Activated T-helper 1 cell treated with anti-CD3 and anti-CD28 coated beads, Interleukin-2, amount 50 U/mL, for 16 hours (primary cell): ENCODE results near the gene LHFPL5.

ENCODE experiments used
- DNase-seq, 2 donors: peaks; one replicate each; pipeline ENCODE4 v3.0.0-alpha.2; 2020; ENCODE audit warnings: low read depth in 1 of 2, low spot score in 1 of 2

The LHFPL5 gene

GRCh38 chr6:35804996-35805736 lies at the start of gene LHFPL5:
Gene LHFPL5 (plus strand): TSS chr6:35805352. CDS start chr6:35805671, 319 bp downstream.
- DNase-seq = no peak

- no peak for DNase-seq
Measured at GRCh38 chr6:35757456-35758123, 47.6 kb upstream of the LHFPL5 start.

- no peak for DNase-seq
Measured at GRCh38 chr6:35759426-35759825, 45.7 kb upstream of the LHFPL5 start.

GRCh38 chr6:35765739-35766138 lies 39.4 kb upstream of the LHFPL5 start:
- no peak for DNase-seq

- DNase-seq = no peak
Measured at GRCh38 chr6:35769211-35769610, 35.9 kb upstream of the LHFPL5 start.

- DNase-seq = no peak
Measured at GRCh38 chr6:35771343-35771627, 33.9 kb upstream of the LHFPL5 start.

GRCh38 chr6:35774116-35774794 lies 30.9 kb upstream of the LHFPL5 start:
- DNase-seq = no peak

GRCh38 chr6:35775031-35775430 lies 30.1 kb upstream of the LHFPL5 start:
- DNase-seq = no peak

- DNase-seq = no peak
Measured at GRCh38 chr6:35776364-35777215, 28.6 kb upstream of the LHFPL5 start, which contains the start of gene CLPSL2. Gene CLPSL2 (plus strand): TSS chr6:35776598. CDS start chr6:35776619, 21 bp downstream.

GRCh38 chr6:35777356-35778102 lies 27.6 kb upstream of the LHFPL5 start:
- no peak for DNase-seq

- DNase-seq = no peak
Measured at GRCh38 chr6:35778437-35778836, 26.7 kb upstream of the LHFPL5 start.

GRCh38 chr6:35780719-35781118 lies 24.4 kb upstream of the LHFPL5 start, which contains the start of gene CLPSL1:
Gene CLPSL1 (plus strand): TSS chr6:35781019. CDS start chr6:35781111, 92 bp downstream.
- no peak for DNase-seq

GRCh38 chr6:35781290-35781689 lies 23.9 kb upstream of the LHFPL5 start:
- no peak for DNase-seq

GRCh38 chr6:35782424-35782823 lies 22.7 kb upstream of the LHFPL5 start:
- DNase-seq = no peak

- DNase-seq = no peak
Measured at GRCh38 chr6:35784200-35784599, 21.0 kb upstream of the LHFPL5 start.

GRCh38 chr6:35786272-35786671 lies 18.9 kb upstream of the LHFPL5 start:
- no peak for DNase-seq

GRCh38 chr6:35786810-35787209 lies 18.3 kb upstream of the LHFPL5 start:
- no peak for DNase-seq

- DNase-seq = no peak
Measured at GRCh38 chr6:35787266-35788218, 17.6 kb upstream of the LHFPL5 start.

- DNase-seq = no peak
Measured at GRCh38 chr6:35788423-35788982, 16.6 kb upstream of the LHFPL5 start.
